SK-N-SH (cell line): Measurements from ENCODE around the gene SP7. TPM values are rescaled to one million over a fixed set of nuclear protein-coding genes. Genes with fewer than 3 reads are reported as not detected.

Experiments
- CTCF ChIA-PET: fragments of 300-600, 350-600 bp; formaldehyde crosslinking; extraction: SDS; loops from one replicate; lab custom pipeline; 2021; lab: Yijun Ruan, JAX
- POLR2A ChIA-PET: fragments of 350-600 bp; sonication (Branson Sonifier 250); formaldehyde crosslinking; extraction: SDS; loops from one replicate; lab custom pipeline; 2020; ENCODE audit warnings: antibody characterized with exemption, inconsistent platforms; lab: Yijun Ruan, JAX
- DNase-seq: peaks from one replicate; pipeline ENCODE4 v3.0.0; 2012
- H2AFZ ChIP-seq: fragments of 200-600 bp; sonication (generic); 2 replicates; pipeline ENCODE4 v1.8.1; 2016; ENCODE audit warnings: antibody characterized with exemption, mild to moderate bottlenecking, low read depth
- H3F3A ChIP-seq: fragments of 200-600 bp; sonication (generic); replicated peaks from 2 replicates; pipeline ENCODE3; 2016; ENCODE audit warnings: antibody characterized with exemption, mild to moderate bottlenecking; ENCODE audit not compliant: insufficient read depth
- H3K27ac ChIP-seq, 2 experiments: fragments of 200-500 bp in 1 of 2; fragments of 200-600 bp in 1 of 2; sonication (Bioruptor generic) in 1 of 2; sonication (generic), shearing (Covaris generic) in 1 of 2; 2 replicates each; pipeline versions ENCODE4 v1.5.1 to v1.6.1; 2014 to 2016; ENCODE audit warnings: low read depth in 2 of 2, inconsistent platforms in 1 of 2, low read length in 1 of 2, mild to moderate bottlenecking in 1 of 2, mixed read lengths in 1 of 2
- H3K27me3 ChIP-seq: fragments of 200-600 bp; sonication (generic), shearing (Covaris generic); 2 replicates; pipeline ENCODE4 v1.6.1; 2016; ENCODE audit warnings: mixed run types; ENCODE audit not compliant: insufficient read depth
- H3K36me3 ChIP-seq, 2 experiments: fragments of 200-500 bp in 1 of 2; fragments of 200-600 bp in 1 of 2; sonication (Bioruptor generic) in 1 of 2; sonication (generic) in 1 of 2; replicated peaks in 1 of 2; 2 replicates each; pipeline versions ENCODE3 to v1.5.1; 2014 to 2016; ENCODE audit warnings: low read length in 1 of 2, mild to moderate bottlenecking in 1 of 2; ENCODE audit not compliant: insufficient read depth in 2 of 2, control insufficient read depth in 1 of 2
- H3K4me1 ChIP-seq, 2 experiments: fragments of 200-500 bp in 1 of 2; fragments of 200-600 bp in 1 of 2; sonication (Bioruptor generic) in 1 of 2; sonication (generic), shearing (Covaris generic) in 1 of 2; 2 replicates each; pipeline versions ENCODE4 v1.5.1 to v1.6.1; 2014 to 2016; ENCODE audit warnings: low read depth in 1 of 2, low read length in 1 of 2, mixed run types in 1 of 2; ENCODE audit not compliant: insufficient read depth in 2 of 2, control insufficient read depth in 1 of 2
- H3K4me2 ChIP-seq: fragments of 200-600 bp; sonication (generic), shearing (Covaris generic); 2 replicates; pipeline ENCODE4 v1.6.1; 2017; ENCODE audit warnings: mixed run types
- H3K4me3 ChIP-seq, 2 experiments: fragments of 200-500 bp in 1 of 2; fragments of 200-600 bp in 1 of 2; sonication (Bioruptor generic) in 1 of 2; sonication (generic), shearing (Covaris generic) in 1 of 2; 2 replicates each; pipeline versions ENCODE4 v1.5.1 to v1.8.1; 2014 to 2016; ENCODE audit warnings: low read depth in 2 of 2, inconsistent platforms in 1 of 2, low read length in 1 of 2, mild to moderate bottlenecking in 1 of 2, mixed read lengths in 1 of 2, moderate library complexity in 1 of 2
- H3K79me2 ChIP-seq: fragments of 200-600 bp; sonication (generic); 2 replicates; pipeline ENCODE4 v1.8.1; 2017; ENCODE audit warnings: mild to moderate bottlenecking; ENCODE audit not compliant: insufficient read depth
- H3K9ac ChIP-seq: fragments of 200-600 bp; sonication (generic); 2 replicates; pipeline ENCODE4 v1.6.1; 2017; ENCODE audit warnings: mixed run types
- H3K9me2 ChIP-seq: fragments of 200-600 bp; sonication (generic); 2 replicates; pipeline ENCODE4 v1.6.1; 2017; ENCODE audit warnings: mixed run types
- H3K9me3 ChIP-seq: fragments of 200-600 bp; sonication (generic); 2 replicates; pipeline ENCODE4 v1.6.1; 2017; ENCODE audit warnings: mixed run types, mild to moderate bottlenecking, moderate library complexity
- H4K20me1 ChIP-seq: fragments of 200-600 bp; sonication (generic); 2 replicates; pipeline ENCODE4 v1.6.1; 2017; ENCODE audit warnings: mild to moderate bottlenecking, mixed run types; ENCODE audit not compliant: insufficient read depth
- CTCF ChIP-seq: fragments of 200-600 bp; sonication (generic); IDR thresholded peaks from 2 replicates; pipeline ENCODE4 v1.6.1; 2017; ENCODE audit warnings: antibody characterized with exemption, mild to moderate bottlenecking, moderate library complexity
- EZH2phosphoT487 ChIP-seq: fragments of 200-600 bp; sonication (generic); IDR thresholded peaks from 2 replicates; pipeline ENCODE4 v1.6.1; 2017; ENCODE audit warnings: low read depth, mixed run types, mild to moderate bottlenecking, antibody characterized with exemption, moderate library complexity, borderline replicate concordance
- FOSL2 ChIP-seq: IDR thresholded peaks from 2 replicates; pipeline ENCODE4 v1.4.0; 2012; ENCODE audit warnings: low read depth, mild to moderate bottlenecking, moderate library complexity, borderline replicate concordance
- GABPA ChIP-seq: IDR thresholded peaks from 2 replicates; pipeline ENCODE4 v1.4.0; 2012; ENCODE audit warnings: low read depth, mild to moderate bottlenecking
- GATA2 ChIP-seq: sonication (generic); formaldehyde crosslinking; IDR thresholded peaks from 2 replicates; pipeline ENCODE4 v1.5.0; 2020; ENCODE audit warnings: mild to moderate bottlenecking, missing genetic modification reagents
- MAX ChIP-seq: IDR thresholded peaks from 2 replicates; pipeline ENCODE4 v1.4.0; 2012; ENCODE audit warnings: low read depth
- MEF2A ChIP-seq: IDR thresholded peaks from 2 replicates; pipeline ENCODE4 v1.4.0; 2012; ENCODE audit warnings: low read depth, borderline replicate concordance
- NFIC ChIP-seq: IDR thresholded peaks from 2 replicates; pipeline ENCODE4 v1.4.0; 2012; ENCODE audit warnings: borderline replicate concordance
- RAD21 ChIP-seq: IDR thresholded peaks from 2 replicates; pipeline ENCODE4 v1.6.1; 2012; ENCODE audit warnings: mild to moderate bottlenecking, low read length
- RCOR1 ChIP-seq: fragments of 150-350 bp; IDR thresholded peaks from 2 replicates; pipeline ENCODE4 v1.6.1; 2017; ENCODE audit warnings: antibody characterized with exemption, low read length
- SIN3A ChIP-seq: IDR thresholded peaks from 2 replicates; pipeline ENCODE4 v1.6.1; 2012; ENCODE audit warnings: low read depth, mild to moderate bottlenecking, low read length, moderate library complexity, borderline replicate concordance
- SMC3 ChIP-seq: IDR thresholded peaks from 2 replicates; pipeline ENCODE4 v1.6.1; 2012; ENCODE audit warnings: low read depth, low read length, improper control_type of control experiment
- USF1 ChIP-seq: IDR thresholded peaks from 2 replicates; pipeline ENCODE4 v1.4.0; 2012; ENCODE audit warnings: low read depth, borderline replicate concordance
- ZBTB33 ChIP-seq: IDR thresholded peaks from 2 replicates; pipeline ENCODE4 v1.4.0; 2012; ENCODE audit warnings: low read depth, borderline replicate concordance
- whole genome bisulfite sequencing: methylation state at CpG from one replicate; pipeline ENCODE4 v1.1.6; 2017; ENCODE audit warnings: low lambda C conversion rate; 5-methylcytosine and 5-hydroxymethylcytosine counted together
- polyA plus RNA-seq, 3 experiments: library from polyadenylated mRNA; depleted of rRNA; stranded (reverse); fragments of >200 nt; gene quantifications; 2 replicates each; pipeline ENCODE4 v1.2.3, GENCODE V29; 2012

The SP7 gene
- polyA plus RNA-seq, 1 of the 3 experiments (the other 2 are of a cell fraction), result not detected

- TF ChIP-seq USF1 (no peak), MEF2A (no peak), ZBTB33 (no peak)
Observed at GRCh38 chr12:53383258-53383657, 47.1 kb upstream of the SP7 start (continued).

GRCh38 chr12:53381731-53382630, 45.8 kb upstream of the SP7 start:
- Histone ChIP-seq H3K9me2 (no peaks in the 10 kb centered on the region), H3K27me3 (no peaks in the 10 kb centered on the region), H4K20me1 (peaks cover 11% of the 10 kb centered on the region; the same call in 1 of the 2 replicates), H3K9ac (peak overlapping the region; percentile 67; the same call in 1 of the 2 replicates), H3F3A (peaks cover 22% of the 10 kb centered on the region), H3K4me2 (peak overlapping the region; percentile 89), H3K4me1 (peaks cover 31 to 41% of the 10 kb centered on the region in 2 experiments), H3K79me2 (peaks cover 61% of the 10 kb centered on the region), H3K4me3 (peak overlapping the region; percentile 45 to 69), H3K27ac (peak overlapping the region; percentile 70 to 84), H3K9me3 (no peaks in the 10 kb centered on the region), H3K36me3 (peaks cover 14 to 40% of the 10 kb centered on the region in 2 experiments), H2AFZ (peak overlapping the region; percentile 18; the same call in 1 of the 2 replicates)
- no peak for DNase-seq
- 58% methylated on average over 9 of the region's 9 CpGs for WGBS
- TF ChIP-seq RAD21, result peak; percentile 59
- no peak for TF ChIP-seq GATA2 (CRISPR knock-in tag)
- no peak for TF ChIP-seq RCOR1
- no peak for TF ChIP-seq EZH2phosphoT487
- no peak for TF ChIP-seq NFIC
- peak; percentile 27; the same call in 1 of the 2 replicates for TF ChIP-seq SMC3
- no peak for TF ChIP-seq SIN3A
- no peak for TF ChIP-seq MAX
- no peak for TF ChIP-seq GABPA
- TF ChIP-seq FOSL2, result no peak
- peak; percentile 53 for TF ChIP-seq CTCF
- POLR2A ChIA-PET, result interaction anchor here (0.6 to 2.1 kb wide), 2 partner anchors 61 to 96 kb away, joined by 3 to 6 read pairs; partner anchors contain the start of gene AAAS
- CTCF ChIA-PET, result interaction anchor here (0.6 to 4.8 kb wide), 18 partner anchors 13 to 252 kb away, joined by 3 to 53 read pairs (median 4); partner anchors contain the start of genes AAAS and AMHR2
